ENCODE measurements around the gene ELF1.

- TF ChIP-seq CTCF (conservative IDR thresholded peaks at IDR 0.05; ENCODE audit: low read length): no peak
- no peak for TF ChIP-seq EZH2phosphoT487 (IDR thresholded peaks at IDR 0.05; ENCODE audit: borderline replicate concordance)
Measured at GRCh38 chr13:41007744-41008128, 11.4 kb downstream of the ELF1 start.
